GM21526 (cell line): ENCODE measurements around the gene GLT8D1.
A peak's percentile ranks its signal among the peaks of the same experiment; 100 is the strongest.

Experiments
- ATAC-seq: cut with Tn5 transposase; IDR thresholded peaks from one replicate; pipeline ENCODE4 v1.9.1; 2021; ENCODE audit warnings: moderate library complexity; ENCODE audit not compliant: unreplicated experiment, low FRiP score

The GLT8D1 gene

GRCh38 chr3:52712291-52713212, 7.0 kb upstream of the GLT8D1 start:
- ATAC-seq, result no peak

- ATAC-seq, result no peak
Measured at GRCh38 chr3:52710512-52710911, 4.9 kb upstream of the GLT8D1 start.

- ATAC-seq, result no peak
Measured at GRCh38 chr3:52707585-52707984, 2.0 kb upstream of the GLT8D1 start.

GRCh38 chr3:52705438-52705687, 228 bp downstream of the GLT8D1 start:
- ATAC-seq, result no peak

GRCh38 chr3:52704611-52705437, 767 bp downstream of the GLT8D1 start:
- peak; percentile 9 for ATAC-seq

- ATAC-seq, result no peak
Measured at GRCh38 chr3:52703341-52703740, 2.2 kb downstream of the GLT8D1 start.

GRCh38 chr3:52697632-52697965, 8.0 kb downstream of the GLT8D1 start:
- no peak for ATAC-seq

GRCh38 chr3:52696830-52697631, 8.6 kb downstream of the GLT8D1 start:
- no peak for ATAC-seq

GRCh38 chr3:52695798-52696671, 9.6 kb downstream of the GLT8D1 start:
- no peak for ATAC-seq

GRCh38 chr3:52694528-52695189, 10.9 kb downstream of the GLT8D1 start:
- ATAC-seq, result no peak

- ATAC-seq, result no peak
Measured at GRCh38 chr3:52693071-52693470, 12.5 kb downstream of the GLT8D1 start.

GRCh38 chr3:52690560-52690959, 15.0 kb downstream of the GLT8D1 start:
- ATAC-seq, result no peak

- no peak for ATAC-seq
Measured at GRCh38 chr3:52689151-52689550, 16.4 kb downstream of the GLT8D1 start.

- no peak for ATAC-seq
Measured at GRCh38 chr3:52688266-52688665, 17.3 kb downstream of the GLT8D1 start.

GRCh38 chr3:52685709-52686691, 19.6 kb downstream of the GLT8D1 start, which contains the start of the genes GNL3 and PBRM1:
TSS of gene GNL3 (plus strand) at chr3:52686032. CDS start at chr3:52686093, 61 bp downstream.
TSS of gene PBRM1 (minus strand) at chr3:52685913.
- ATAC-seq, result peak; percentile 70

- peak; percentile 64 for ATAC-seq
Measured at GRCh38 chr3:52685285-52685708, 20.3 kb downstream of the GLT8D1 start.

GRCh38 chr3:52684184-52684583, 21.4 kb downstream of the GLT8D1 start:
- ATAC-seq, result no peak

- no peak for ATAC-seq
Measured at GRCh38 chr3:52683611-52684010, 22.0 kb downstream of the GLT8D1 start.
